Upper lobe of right lung (tissue), 1 donor: Measurements from ENCODE around the gene EPHA7. TPM values are rescaled to one million over a fixed set of nuclear protein-coding genes. Genes with fewer than 3 reads are reported as not detected.

Source experiments
- ATAC-seq: fragments of 200-7000 bp; cut with Tn5 transposase; one replicate; pipeline ENCODE4 v1.9.1; 2020; ENCODE audit warnings: mild to moderate bottlenecking, moderate library complexity
- DNase-seq: peaks from one replicate; pipeline ENCODE4 v3.0.0-alpha.2; 2020
- H3K27ac ChIP-seq: fragments of 200-600 bp; one replicate; pipeline ENCODE4 v1.8.0; 2022
- H3K27me3 ChIP-seq: fragments of 200-600 bp; one replicate; pipeline ENCODE4 v1.8.0; 2022; ENCODE audit warnings: mild to moderate bottlenecking
- H3K36me3 ChIP-seq: fragments of 200-600 bp; one replicate; pipeline ENCODE4 v1.8.0; 2022
- H3K4me1 ChIP-seq: fragments of 200-600 bp; one replicate; pipeline ENCODE4 v1.8.0; 2022
- H3K4me3 ChIP-seq: fragments of 200-600 bp; one replicate; pipeline ENCODE4 v1.8.0; 2022; ENCODE audit warnings: mild to moderate bottlenecking
- H3K9me3 ChIP-seq: fragments of 200-600 bp; one replicate; pipeline ENCODE4 v1.8.0; 2022
- intact Hi-C: fragments of 100-400 bp; cut with DNase I; formaldehyde crosslinking; loops from one replicate; pipeline ENCODE4 v1.11.0; 2022
- total RNA-seq: library from RNA; stranded (reverse); fragmentation: NEBNext Ultra II Directional; extraction: Animal tissue kit (Norgen Biotek cat#: 25700); gene quantifications from one replicate; pipeline ENCODE4 v1.2.1, GENCODE V29; 2021
- TF ChIP-seq, protein P1 (sequence below): fragments of 200-600 bp; IDR thresholded peaks from one replicate; pipeline ENCODE4 v1.8.0; 2022; ENCODE audit warnings: antibody characterized with exemption
- donor health status: DM: no; HTN: yes; CAD: no; lungs with severe emphysema.

EPHA7 gene
- total RNA-seq, 1 donor from 2014 or later: 0.14 TPM

DNA sequence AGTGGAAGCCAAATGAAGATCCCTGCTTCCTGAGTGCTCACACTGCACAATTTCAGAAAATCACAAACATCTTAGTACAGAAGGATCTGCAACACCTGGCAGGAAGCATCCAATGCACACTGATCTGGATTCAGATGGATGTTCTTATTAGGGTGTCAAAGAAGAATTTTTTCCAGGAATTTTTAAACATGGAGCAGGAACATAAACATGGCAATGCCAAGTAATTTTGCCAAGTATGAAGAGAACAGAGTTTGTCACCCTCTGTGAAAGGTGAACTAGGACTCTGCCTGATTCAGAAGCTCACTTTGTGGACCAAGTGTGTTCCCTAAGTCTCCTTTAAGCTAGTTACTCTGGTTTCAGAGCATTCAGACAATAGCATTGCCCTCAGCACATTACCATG, 208.5 kb downstream of the EPHA7 start:
- ATAC-seq (no peak), DNase-seq (no peak)
- intact Hi-C loops: no loop called here

DNA sequence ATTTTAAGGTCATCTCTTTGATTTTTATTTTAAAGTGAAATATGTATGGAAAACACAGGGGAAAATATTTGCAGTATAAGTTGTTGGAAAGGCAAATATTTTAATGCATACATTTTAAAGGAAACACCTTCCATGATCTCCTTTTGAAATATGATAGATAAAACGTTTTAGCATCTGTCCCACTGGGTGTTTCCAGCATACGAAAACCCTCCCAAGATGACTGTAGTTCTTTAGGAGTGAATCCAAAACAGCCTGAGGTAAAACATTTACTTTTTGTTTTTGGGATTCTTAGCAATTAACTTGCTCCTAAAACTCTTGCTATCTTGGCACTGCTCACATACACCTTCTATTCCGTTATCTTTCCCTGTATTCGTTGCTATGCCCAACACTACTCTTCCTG, 210.0 kb downstream of the EPHA7 start:
- Histone ChIP-seq H3K9me3 (no peaks in the 10 kb centered on the region), H3K36me3 (no peaks in the 10 kb centered on the region), H3K27ac (no peak overlapping the region), H3K4me1 (no peaks in the 10 kb centered on the region), H3K4me3 (no peak overlapping the region), H3K27me3 (no peaks in the 10 kb centered on the region)
- ATAC-seq: no peak
- intact Hi-C loops: no loop called here
- TF ChIP-seq, protein P1, sequence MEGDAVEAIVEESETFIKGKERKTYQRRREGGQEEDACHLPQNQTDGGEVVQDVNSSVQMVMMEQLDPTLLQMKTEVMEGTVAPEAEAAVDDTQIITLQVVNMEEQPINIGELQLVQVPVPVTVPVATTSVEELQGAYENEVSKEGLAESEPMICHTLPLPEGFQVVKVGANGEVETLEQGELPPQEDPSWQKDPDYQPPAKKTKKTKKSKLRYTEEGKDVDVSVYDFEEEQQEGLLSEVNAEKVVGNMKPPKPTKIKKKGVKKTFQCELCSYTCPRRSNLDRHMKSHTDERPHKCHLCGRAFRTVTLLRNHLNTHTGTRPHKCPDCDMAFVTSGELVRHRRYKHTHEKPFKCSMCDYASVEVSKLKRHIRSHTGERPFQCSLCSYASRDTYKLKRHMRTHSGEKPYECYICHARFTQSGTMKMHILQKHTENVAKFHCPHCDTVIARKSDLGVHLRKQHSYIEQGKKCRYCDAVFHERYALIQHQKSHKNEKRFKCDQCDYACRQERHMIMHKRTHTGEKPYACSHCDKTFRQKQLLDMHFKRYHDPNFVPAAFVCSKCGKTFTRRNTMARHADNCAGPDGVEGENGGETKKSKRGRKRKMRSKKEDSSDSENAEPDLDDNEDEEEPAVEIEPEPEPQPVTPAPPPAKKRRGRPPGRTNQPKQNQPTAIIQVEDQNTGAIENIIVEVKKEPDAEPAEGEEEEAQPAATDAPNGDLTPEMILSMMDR: no peak
- DNase-seq: no peak

More for the DNA sequence above, 208.5 kb downstream of the EPHA7 start:
- Histone ChIP-seq H3K36me3 (no peaks in the 10 kb centered on the region), H3K4me3 (no peak overlapping the region), H3K27ac (no peak overlapping the region), H3K27me3 (no peaks in the 10 kb centered on the region), H3K9me3 (no peaks in the 10 kb centered on the region), H3K4me1 (no peaks in the 10 kb centered on the region)
- TF ChIP-seq, protein P1: no peak

DNA sequence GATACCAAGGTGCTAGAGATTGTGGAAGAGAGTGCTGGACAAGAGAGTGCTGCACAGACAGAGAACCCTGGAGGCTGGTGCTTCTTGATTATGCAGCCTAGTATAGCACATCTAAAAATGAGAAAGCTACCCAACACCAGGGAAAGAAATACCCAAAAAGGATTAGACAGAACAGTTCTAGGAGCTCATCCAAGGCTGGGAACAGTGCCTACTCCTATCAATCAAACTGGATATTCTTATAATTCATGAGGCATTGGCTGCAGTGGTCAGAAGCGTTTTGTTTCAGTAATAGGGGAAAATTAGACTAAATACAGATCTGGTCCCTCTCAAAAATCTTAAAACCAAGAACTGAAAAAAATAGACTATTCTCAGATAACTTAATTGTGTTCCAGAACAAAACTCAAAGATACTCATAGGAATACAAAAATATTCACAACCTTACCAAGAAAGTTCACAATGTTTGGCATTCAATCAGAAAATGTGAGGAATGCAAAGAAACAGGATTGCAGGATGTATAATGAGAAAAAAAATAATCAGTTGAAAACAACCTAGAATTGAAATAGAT, 222.9 kb downstream of the EPHA7 start:
- Histone ChIP-seq H3K4me3 (no peak overlapping the region), H3K27ac (no peak overlapping the region), H3K36me3 (no peaks in the 10 kb centered on the region), H3K9me3 (no peaks in the 10 kb centered on the region), H3K27me3 (no peaks in the 10 kb centered on the region), H3K4me1 (no peaks in the 10 kb centered on the region)
- no peak for ATAC-seq
- TF ChIP-seq, protein P1: no peak
- intact Hi-C loops: no loop called here
- DNase-seq: no peak

- H3K4me1 ChIP-seq: no peaks in the 10 kb centered on the region
- ATAC-seq (no peak), DNase-seq (no peak)
- H3K27ac ChIP-seq: no peak overlapping the region
- H3K36me3 ChIP-seq: no peaks in the 10 kb centered on the region
- TF ChIP-seq, protein P1: no peak
- H3K9me3 ChIP-seq: no peaks in the 10 kb centered on the region
- H3K4me3 ChIP-seq: no peak overlapping the region
- H3K27me3 ChIP-seq: no peaks in the 10 kb centered on the region
- intact Hi-C loops: no loop called here
Observed at GRCh38 chr6:93194480-93194879, 224.9 kb downstream of the EPHA7 start.

- intact Hi-C loops: no loop called here
- Histone ChIP-seq H3K36me3 (no peaks in the 10 kb centered on the region), H3K27me3 (no peaks in the 10 kb centered on the region), H3K4me1 (no peaks in the 10 kb centered on the region), H3K27ac (no peak overlapping the region), H3K4me3 (no peak overlapping the region), H3K9me3 (no peaks in the 10 kb centered on the region)
- ATAC-seq (no peak), DNase-seq (no peak)
- TF ChIP-seq, protein P1: no peak
Observed at GRCh38 chr6:93193868-93194267, 225.5 kb downstream of the EPHA7 start.
